ENCODE results near the gene PDE9A. TPM values are rescaled to one million over a fixed set of nuclear protein-coding genes. Genes with fewer than 3 reads are reported as not detected.

Gene PDE9A
- total RNA-seq, 4 donors from 2014 or later, result 2.4 to 9.0 (median 3.7) TPM

GRCh38 chr21:42688226-42688840 is 34.9 kb downstream of the PDE9A start:
- no peak for TF ChIP-seq CTCF (IDR thresholded peaks at IDR 0.05; ENCODE audit: low read depth)

GRCh38 chr21:42688841-42689371 is 35.5 kb downstream of the PDE9A start:
- no peak for TF ChIP-seq CTCF (IDR thresholded peaks at IDR 0.05; ENCODE audit: low read depth)

GRCh38 chr21:42690586-42690985 is 37.2 kb downstream of the PDE9A start:
- TF ChIP-seq CTCF (IDR thresholded peaks at IDR 0.05; ENCODE audit: low read depth), result no peak

- TF ChIP-seq CTCF (IDR thresholded peaks at IDR 0.05; ENCODE audit: low read depth), result no peak
Measured at GRCh38 chr21:42691901-42692559, 38.6 kb downstream of the PDE9A start.

- TF ChIP-seq CTCF (IDR thresholded peaks at IDR 0.05; ENCODE audit: low read depth), result no peak
Measured at GRCh38 chr21:42692688-42693087, 39.3 kb downstream of the PDE9A start.

- no peak for TF ChIP-seq CTCF (IDR thresholded peaks at IDR 0.05; ENCODE audit: low read depth)
Measured at GRCh38 chr21:42694751-42695696, 41.6 kb downstream of the PDE9A start.
